ENCODE results near the gene ACSM3. TPM values are rescaled to one million over a fixed set of nuclear protein-coding genes. Genes with fewer than 3 reads are reported as not detected.
A peak's percentile ranks its signal among the peaks of the same experiment; 100 is the strongest.

Gene ACSM3
- total and polyA plus RNA-seq, 4 donors: 29.2 to 71.8 (median 50.3) TPM

GRCh38 chr16:20803192-20803560 is 39.4 kb downstream of the ACSM3 start:
- Histone ChIP-seq H3K4me3 (ENCODE audit: low read depth in 1 of 3, low read length in 3 of 3) (no peak overlapping the region), H3K9ac (ENCODE audit: low read depth in 1 of 2, low read length in 2 of 2) (no peak overlapping the region), H3K36me3 (ENCODE audit: control insufficient read depth in 4 of 4, insufficient read depth in 3 of 4, low read depth in 1 of 4, low read length in 3 of 4) (peaks cover 0 to 13% (median 12%) of the 10 kb centered on the region in 4 donors), H3K4me1 (ENCODE audit: control insufficient read depth in 4 of 4, insufficient read depth in 4 of 4, low read length in 3 of 4) (peaks cover 9 to 33% (median 24%) of the 10 kb centered on the region in 4 donors), H3K27ac (ENCODE audit: low read depth in 1 of 2, low read length in 2 of 2) (peak overlapping the region; percentile 23 to 61), H3K9me3 (ENCODE audit: control insufficient read depth in 4 of 4, low read length in 3 of 4) (no peaks in the 10 kb centered on the region), H3K27me3 (ENCODE audit: control insufficient read depth in 4 of 4, insufficient read depth in 4 of 4, low read length in 3 of 4) (no peaks in the 10 kb centered on the region)
- no peak for DNase-seq (ENCODE audit: low spot score)
- 43% methylated on average over 2 of the region's 2 CpGs for WGBS
- TF ChIP-seq ATF3 (IDR thresholded peaks at IDR 0.05): no peak
- TF ChIP-seq, protein P1, sequence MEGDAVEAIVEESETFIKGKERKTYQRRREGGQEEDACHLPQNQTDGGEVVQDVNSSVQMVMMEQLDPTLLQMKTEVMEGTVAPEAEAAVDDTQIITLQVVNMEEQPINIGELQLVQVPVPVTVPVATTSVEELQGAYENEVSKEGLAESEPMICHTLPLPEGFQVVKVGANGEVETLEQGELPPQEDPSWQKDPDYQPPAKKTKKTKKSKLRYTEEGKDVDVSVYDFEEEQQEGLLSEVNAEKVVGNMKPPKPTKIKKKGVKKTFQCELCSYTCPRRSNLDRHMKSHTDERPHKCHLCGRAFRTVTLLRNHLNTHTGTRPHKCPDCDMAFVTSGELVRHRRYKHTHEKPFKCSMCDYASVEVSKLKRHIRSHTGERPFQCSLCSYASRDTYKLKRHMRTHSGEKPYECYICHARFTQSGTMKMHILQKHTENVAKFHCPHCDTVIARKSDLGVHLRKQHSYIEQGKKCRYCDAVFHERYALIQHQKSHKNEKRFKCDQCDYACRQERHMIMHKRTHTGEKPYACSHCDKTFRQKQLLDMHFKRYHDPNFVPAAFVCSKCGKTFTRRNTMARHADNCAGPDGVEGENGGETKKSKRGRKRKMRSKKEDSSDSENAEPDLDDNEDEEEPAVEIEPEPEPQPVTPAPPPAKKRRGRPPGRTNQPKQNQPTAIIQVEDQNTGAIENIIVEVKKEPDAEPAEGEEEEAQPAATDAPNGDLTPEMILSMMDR (IDR thresholded peaks at IDR 0.05; ENCODE audit: low read depth, low read length, missing input control): no peak
- no peak for TF ChIP-seq SP1 (IDR thresholded peaks at IDR 0.05)
- no peak for TF ChIP-seq NR2F2 (IDR thresholded peaks at IDR 0.05)
- no peak for TF ChIP-seq YY1 (IDR thresholded peaks at IDR 0.05)
- TF ChIP-seq HNF4A (conservative IDR thresholded peaks at IDR 0.05): no peak
- TF ChIP-seq EGR1 (IDR thresholded peaks at IDR 0.05; ENCODE audit: low read depth in 2 of 2): no peak
- no peak for TF ChIP-seq HNF4G (IDR thresholded peaks at IDR 0.05)
- no peak for TF ChIP-seq REST (IDR thresholded peaks at IDR 0.05)
- TF ChIP-seq RAD21 (IDR thresholded peaks at IDR 0.05): no peak
- TF ChIP-seq GABPA (IDR thresholded peaks at IDR 0.05 in 1 of 2, conservative IDR thresholded peaks at IDR 0.05 in 1 of 2): no peak
- TF ChIP-seq FOXA1 (IDR thresholded peaks at IDR 0.05): no peak
- TF ChIP-seq JUND (IDR thresholded peaks at IDR 0.05): no peak
- TF ChIP-seq, protein P2, sequence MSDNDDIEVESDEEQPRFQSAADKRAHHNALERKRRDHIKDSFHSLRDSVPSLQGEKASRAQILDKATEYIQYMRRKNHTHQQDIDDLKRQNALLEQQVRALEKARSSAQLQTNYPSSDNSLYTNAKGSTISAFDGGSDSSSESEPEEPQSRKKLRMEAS (IDR thresholded peaks at IDR 0.05): no peak
- TF ChIP-seq RXRA (IDR thresholded peaks at IDR 0.05): no peak
- no peak for TF ChIP-seq ZBTB33 (IDR thresholded peaks at IDR 0.05)
- TF ChIP-seq TAF1 (conservative IDR thresholded peaks at IDR 0.05): no peak
- TF ChIP-seq FOXA2 (IDR thresholded peaks at IDR 0.05): no peak
